ENCODE measurements around the gene SLC25A29. TPM values are rescaled to one million over a fixed set of nuclear protein-coding genes. Genes with fewer than 3 reads are reported as not detected.
"Not testable (repeated sequence)": the region's sequence is repeated elsewhere in the genome, so short reads cannot be mapped to it uniquely, and the experiment has no call there.

SLC25A29 gene
- 131 TPM for total RNA-seq

DNA sequence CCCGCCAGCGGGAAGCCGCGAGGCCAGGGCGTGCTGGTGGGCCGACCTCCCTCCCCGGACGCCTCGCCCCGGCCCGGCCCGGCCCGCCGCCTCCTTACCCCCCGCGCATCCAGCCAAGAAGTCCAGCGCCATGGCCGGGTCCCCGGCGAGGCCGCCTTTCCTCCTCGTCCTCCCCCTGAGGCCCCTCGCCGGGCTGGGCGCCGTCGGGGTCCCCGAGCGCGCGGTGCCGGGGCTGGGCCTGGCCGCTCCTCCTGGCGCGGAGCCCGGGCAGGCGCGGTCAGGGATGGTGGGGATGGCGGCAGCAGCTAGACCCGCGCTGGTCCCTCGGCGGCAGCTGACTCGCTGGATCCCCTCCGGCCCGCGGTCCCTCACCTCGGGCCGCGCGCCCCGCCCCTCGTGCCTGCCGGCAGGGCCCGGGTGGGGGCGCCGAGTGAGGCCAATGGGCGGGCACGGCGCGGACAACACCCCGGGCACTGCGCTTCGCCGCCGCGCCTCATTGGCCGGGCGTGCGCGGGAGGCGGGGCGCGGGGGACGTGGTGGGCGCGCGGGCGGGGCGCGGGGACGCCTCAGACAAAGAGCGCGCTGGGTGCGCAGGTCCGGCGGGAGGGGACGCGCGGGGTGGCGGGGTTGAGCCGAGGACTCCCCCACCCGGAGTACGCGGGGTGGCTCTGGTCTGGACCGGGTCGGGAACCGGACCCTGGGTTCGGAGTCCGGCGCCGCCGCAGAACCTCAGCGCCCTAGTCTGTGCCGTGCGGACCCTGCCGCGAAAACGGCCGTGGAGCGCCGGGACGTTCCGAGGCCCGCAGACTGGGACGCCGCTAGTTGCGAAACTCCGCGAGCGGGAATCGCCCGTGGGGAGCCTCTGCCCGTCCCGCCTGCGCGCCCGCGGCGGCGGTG lies at the start of gene SLC25A29:
Gene SLC25A29 (minus strand): TSS at position 344 of the 897 bp plus-strand sequence. CDS start 212 bp downstream, at position 132.
- DNase-seq (ENCODE audit: low read depth in 2 of 3, low spot score in 2 of 3): peak; percentile 25 to 90 (median 82)

- DNase-seq (ENCODE audit: low read depth in 2 of 3, low spot score in 2 of 3): no peak
Measured at GRCh38 chr14:100350986-100351385, 44.7 kb upstream of the SLC25A29 start.

GRCh38 chr14:100350276-100350926 lies 44.2 kb upstream of the SLC25A29 start:
- peak in 1 of 3 donors; percentile 28 for DNase-seq (ENCODE audit: low read depth in 2 of 3, low spot score in 2 of 3)

- no peak for DNase-seq (ENCODE audit: low read depth in 2 of 3, low spot score in 2 of 3)
Measured at GRCh38 chr14:100348784-100349685, 42.8 kb upstream of the SLC25A29 start.

DNA sequence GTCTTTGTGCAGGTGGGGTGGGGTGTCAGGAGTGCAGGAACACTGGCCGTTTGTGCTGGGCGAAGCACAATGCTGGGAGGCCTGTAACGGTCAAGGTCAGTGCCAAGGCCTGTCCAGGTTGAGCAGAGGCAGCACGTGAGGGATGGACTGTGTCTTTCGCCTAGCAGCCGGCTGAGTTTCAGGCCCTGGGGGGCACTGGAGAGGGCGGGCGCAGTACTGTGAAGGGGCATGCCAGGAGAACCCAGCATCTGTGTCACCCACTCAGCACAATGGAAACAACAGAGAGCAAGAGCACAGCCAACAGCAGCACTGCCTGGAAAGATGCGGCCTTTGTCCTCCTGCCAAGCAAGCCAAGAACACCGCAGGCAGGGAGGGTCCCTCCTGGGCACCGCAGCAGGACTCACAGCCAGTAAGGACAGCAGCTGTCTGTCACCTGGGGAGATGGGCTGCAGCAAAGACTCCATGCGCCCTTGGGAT lies 42.0 kb upstream of the SLC25A29 start:
- no peak for DNase-seq (ENCODE audit: low read depth in 2 of 3, low spot score in 2 of 3)

- DNase-seq (ENCODE audit: low read depth in 2 of 3, low spot score in 2 of 3): no peak
Measured at GRCh38 chr14:100346306-100347091, 40.3 kb upstream of the SLC25A29 start.

DNA sequence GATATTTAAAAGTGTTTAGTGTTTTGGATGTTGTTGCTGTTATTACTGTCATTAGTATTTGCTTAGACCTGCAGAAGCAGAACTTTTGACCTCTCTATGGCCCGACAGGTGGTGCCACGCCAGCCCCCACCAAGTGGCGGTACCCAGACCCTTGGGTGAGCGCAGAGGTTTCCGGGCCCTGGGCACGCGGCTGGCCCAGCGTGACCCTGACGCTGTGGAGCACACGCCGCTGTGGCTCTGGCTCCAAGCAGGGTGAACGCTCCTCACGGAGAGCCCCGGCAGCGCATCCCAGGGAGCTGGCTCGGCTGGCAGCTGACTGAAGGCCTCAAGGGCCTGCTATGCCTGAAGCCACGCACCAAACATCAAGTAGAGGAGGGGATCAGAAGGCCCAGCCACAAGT lies 39.5 kb upstream of the SLC25A29 start:
- DNase-seq (ENCODE audit: low read depth in 2 of 3, low spot score in 2 of 3): no peak

DNA sequence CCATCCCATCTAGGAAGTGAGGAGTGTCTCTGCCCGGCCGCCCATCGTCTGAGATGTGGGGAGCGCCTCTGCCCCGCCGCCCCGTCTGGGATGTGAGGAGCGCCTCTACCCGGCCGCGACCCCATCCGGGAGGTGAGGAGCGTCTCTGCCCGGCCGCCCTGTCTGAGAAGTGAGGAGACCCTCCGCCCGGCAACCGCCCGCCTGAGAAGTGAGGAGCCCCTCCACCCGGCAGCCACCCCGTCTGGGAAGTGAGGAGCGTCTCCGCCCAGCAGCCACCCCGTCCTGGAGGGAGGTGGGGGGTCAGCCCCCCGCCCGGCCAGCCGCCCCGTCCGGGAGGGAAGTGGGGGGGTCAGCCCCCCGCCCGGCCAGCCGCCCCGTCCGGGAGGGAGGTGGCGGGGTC lies 38.4 kb upstream of the SLC25A29 start:
- DNase-seq (ENCODE audit: low read depth in 2 of 3, low spot score in 2 of 3): not testable (repeated sequence)

GRCh38 chr14:100342826-100343225 lies 36.6 kb upstream of the SLC25A29 start:
- DNase-seq (ENCODE audit: low read depth in 2 of 3, low spot score in 2 of 3): not testable (repeated sequence)

DNA sequence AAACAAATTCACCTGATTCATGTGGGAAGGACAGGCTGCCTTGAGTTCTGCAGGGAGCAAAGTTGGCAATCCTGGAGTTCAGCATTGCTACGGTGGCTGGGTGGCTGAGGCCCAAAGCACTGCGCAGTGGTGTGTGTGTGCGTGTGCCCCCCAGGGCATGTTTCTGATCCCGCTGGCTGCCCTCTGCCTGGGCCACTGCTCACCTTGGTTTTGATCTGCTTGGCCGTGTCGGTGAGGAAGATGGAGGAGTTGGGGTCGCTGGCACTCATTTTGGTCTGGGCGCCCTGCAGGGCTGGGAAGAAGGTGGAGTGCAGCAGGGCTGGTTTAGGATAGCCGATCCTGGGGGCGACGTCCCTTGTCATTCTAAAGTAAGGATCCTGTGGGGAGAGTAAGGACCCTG lies 36.0 kb upstream of the SLC25A29 start:
- no peak for DNase-seq (ENCODE audit: low read depth in 2 of 3, low spot score in 2 of 3)

DNA sequence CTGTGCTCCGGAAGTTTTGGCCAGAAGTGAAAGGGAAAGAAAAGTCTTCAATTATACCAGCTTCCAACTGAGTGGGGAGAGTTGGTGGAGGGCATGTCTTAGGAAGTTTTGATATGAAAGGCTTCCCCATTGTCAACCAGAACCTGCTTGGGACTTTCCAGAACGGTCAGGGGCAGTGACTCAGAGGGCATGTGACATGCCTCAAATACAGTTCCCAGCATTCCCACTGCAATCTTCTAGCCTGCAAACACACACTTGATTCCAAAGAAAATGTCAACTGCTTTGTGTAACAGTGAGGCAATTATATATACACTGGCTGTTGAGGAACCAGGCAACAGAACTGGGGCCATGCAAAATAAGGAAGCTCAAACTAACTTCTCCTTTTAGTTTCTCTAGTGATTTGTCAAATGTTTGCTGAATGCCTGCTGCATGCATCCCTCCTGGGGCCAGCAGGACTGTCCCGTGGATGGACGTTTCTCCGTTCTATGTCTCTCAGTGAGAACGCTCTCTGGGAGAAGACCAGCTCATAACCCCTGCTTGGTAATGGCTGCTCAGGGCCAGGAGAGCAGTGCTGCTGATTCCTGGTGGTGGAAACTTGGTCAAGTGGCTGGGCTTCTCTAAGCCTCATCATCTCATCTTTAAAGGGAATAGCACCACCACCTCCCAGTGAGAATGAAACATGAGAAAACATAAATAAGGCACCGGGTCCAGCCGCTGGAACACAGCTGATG lies 35.2 kb upstream of the SLC25A29 start:
- DNase-seq (ENCODE audit: low read depth in 2 of 3, low spot score in 2 of 3): peak in 2 of 3 donors; percentile 76 to 77

- DNase-seq (ENCODE audit: low read depth in 2 of 3, low spot score in 2 of 3): no peak
Measured at GRCh38 chr14:100340423-100340813, 34.2 kb upstream of the SLC25A29 start.

DNA sequence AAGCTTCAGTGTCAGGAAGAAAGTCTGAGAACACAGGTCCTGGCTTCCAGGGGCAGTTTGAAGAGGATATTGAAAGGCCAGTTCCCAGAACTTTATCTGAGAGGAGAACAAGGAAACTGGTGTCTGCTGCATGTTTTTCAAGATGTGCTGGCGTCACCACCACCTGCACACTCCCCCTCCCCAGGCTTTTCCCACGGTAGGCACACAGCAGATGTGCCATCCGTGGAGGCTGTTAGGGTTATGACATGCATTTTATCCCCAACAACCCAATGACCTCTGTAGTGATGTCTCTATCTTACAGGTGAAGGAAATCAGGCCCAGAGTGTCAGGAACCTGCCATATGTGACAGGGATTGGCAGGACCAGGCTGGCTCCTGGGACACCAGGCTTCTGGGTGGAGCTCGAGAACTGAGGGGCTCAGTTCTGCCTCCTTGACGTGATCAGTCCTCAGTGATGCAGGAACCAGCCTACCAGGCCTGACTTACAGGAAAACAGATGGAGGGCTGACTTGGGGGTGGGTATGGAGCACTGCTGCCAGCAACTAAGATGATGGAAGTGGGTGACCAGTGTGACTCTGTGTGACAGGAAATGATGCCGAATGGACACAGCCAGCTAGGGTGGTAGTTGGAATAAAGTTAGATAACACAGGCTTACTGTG lies 33.6 kb upstream of the SLC25A29 start:
- DNase-seq (ENCODE audit: low read depth in 2 of 3, low spot score in 2 of 3): no peak

- DNase-seq (ENCODE audit: low read depth in 2 of 3, low spot score in 2 of 3): no peak
Measured at GRCh38 chr14:100336618-100337530, 30.6 kb upstream of the SLC25A29 start.

DNA sequence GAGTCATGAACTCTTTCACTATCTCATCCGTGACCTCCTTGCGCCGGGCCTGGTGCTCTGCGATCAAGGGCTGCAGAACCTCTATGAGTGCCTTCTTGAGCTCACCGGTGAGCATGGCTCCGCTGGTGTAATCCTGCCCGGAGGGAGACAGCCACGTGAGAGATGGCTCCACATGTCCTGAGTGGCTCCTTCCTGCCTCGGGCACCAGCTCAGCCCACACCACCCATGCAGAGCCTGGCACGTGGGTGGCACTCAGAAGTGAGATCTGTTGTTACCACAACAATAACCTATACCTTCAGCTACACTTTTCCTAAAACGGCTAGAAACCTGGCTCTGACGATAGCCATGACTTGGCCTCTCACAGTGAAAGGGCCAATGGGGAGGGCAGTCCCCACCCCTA lies 28.7 kb upstream of the SLC25A29 start:
- DNase-seq (ENCODE audit: low read depth in 2 of 3, low spot score in 2 of 3): no peak

GRCh38 chr14:100333827-100334226 lies 27.6 kb upstream of the SLC25A29 start:
- no peak for DNase-seq (ENCODE audit: low read depth in 2 of 3, low spot score in 2 of 3)

- DNase-seq (ENCODE audit: low read depth in 2 of 3, low spot score in 2 of 3): no peak
Measured at GRCh38 chr14:100333311-100333710, 27.1 kb upstream of the SLC25A29 start.

DNA sequence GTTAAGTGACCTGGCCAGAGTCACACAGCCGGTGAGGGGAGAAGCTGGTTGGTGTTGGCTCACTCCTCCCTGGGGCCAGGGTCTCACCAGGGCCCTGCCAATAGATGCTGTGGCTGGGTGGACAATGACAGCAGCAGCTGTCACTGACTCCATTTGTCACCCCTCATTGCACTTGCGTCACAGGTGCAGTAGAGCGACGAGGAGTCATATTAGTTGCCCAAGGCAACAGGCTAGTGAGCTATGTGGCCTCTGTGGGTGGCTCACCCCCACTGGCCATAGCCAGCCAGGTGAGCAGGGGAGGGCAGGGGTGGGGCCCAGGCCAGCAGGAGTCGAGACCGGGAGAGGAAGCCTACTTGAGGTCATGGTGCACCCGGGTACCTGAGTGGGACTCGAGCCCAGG lies 26.6 kb upstream of the SLC25A29 start:
- DNase-seq (ENCODE audit: low read depth in 2 of 3, low spot score in 2 of 3): no peak
